GM18498 (cell line): ENCODE results near the gene PLPPR1.
"Not testable (repeated sequence)": the region's sequence is repeated elsewhere in the genome, so short reads cannot be mapped to it uniquely, and the experiment has no call there.

Source experiments
- ATAC-seq: cut with Tn5 transposase; IDR thresholded peaks from one replicate; pipeline ENCODE4 v1.9.1; 2021; ENCODE audit warnings: mild to moderate bottlenecking, moderate library complexity; ENCODE audit not compliant: unreplicated experiment

PLPPR1 gene

GRCh38 chr9:101119206-101119819 is 90.8 kb downstream of the PLPPR1 start:
- peak; percentile 92 for ATAC-seq

- no peak for ATAC-seq
Observed at GRCh38 chr9:101121836-101122399, 93.4 kb downstream of the PLPPR1 start.

- peak; percentile 88 for ATAC-seq
Observed at GRCh38 chr9:101126556-101126955, 98.0 kb downstream of the PLPPR1 start.

GRCh38 chr9:101127369-101127768 is 98.8 kb downstream of the PLPPR1 start:
- not testable (repeated sequence) for ATAC-seq

DNA sequence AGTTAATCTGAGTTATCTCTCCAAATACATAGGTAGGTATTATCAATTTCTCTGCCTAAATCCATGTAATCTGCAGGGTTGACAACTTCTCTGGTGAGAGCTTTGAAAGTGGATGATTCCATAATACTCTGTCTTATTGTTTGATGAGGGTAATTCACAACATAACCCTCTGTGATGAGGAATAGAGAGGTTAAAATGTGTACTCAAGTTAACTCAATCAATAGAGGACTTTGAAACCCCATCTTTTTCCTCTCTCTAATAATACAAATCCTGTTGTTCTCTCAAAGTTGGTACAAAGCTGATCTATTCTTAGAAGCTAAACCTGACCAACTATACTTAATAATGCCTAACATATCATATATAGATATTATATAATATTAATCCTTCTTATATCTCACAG is 100.1 kb downstream of the PLPPR1 start:
- no peak for ATAC-seq

DNA sequence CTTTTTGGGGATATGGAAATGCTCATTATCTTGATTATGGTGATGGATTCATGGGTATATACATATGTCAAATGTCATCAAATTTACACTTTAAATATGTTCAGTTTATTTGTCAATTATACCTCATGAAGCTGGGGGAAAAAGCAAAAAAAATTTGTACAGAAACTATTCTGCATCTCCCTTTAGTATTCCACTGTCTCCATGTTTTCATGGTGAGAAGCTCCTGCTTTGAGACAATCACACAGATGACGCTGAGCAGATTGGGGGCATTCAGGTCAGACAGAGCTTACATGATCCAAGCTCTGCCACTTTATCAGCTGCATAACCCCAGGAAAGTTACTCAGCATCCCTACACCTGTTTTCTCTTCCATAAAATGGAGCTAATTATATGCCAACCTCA is 101.5 kb downstream of the PLPPR1 start:
- no peak for ATAC-seq

GRCh38 chr9:101131326-101131725 is 102.8 kb downstream of the PLPPR1 start:
- ATAC-seq, result no peak

DNA sequence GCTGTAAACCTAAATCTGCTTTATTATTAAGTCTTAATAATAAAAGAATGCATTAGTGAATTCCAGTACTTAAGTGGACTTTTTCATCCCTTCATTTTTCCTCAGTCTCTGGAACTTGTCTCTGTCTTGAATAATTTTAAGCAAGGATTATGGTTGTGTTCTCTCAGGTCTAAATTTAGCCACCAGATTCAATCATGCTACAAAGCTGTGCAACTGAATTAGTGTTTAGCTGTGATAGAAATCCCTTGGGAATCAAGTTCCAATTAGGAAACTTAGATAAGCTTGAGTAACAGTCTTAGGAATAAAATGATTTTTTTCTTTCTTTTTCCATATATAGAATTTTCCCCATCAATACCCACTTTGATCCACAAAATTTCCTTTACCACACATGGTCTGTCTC is 104.3 kb downstream of the PLPPR1 start:
- no peak for ATAC-seq

DNA sequence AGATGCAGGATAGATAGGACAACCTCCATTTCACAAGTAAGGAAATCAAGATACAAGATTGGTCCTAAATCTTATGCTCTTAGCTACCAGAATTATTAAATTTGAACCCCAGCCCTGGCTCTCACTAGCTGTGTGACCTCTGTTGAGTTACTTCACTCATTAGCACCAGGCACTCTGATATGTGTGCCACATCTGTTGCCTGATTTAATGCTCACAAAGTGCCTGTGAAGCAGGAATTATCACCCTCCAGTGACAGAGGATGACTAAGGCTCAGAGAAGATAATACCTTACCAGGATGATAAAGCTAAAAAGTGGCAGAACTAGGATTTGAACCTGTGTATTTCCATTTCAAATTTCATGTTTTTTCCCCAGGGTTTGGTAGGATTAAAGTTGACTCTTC is 110.0 kb downstream of the PLPPR1 start:
- ATAC-seq, result no peak

DNA sequence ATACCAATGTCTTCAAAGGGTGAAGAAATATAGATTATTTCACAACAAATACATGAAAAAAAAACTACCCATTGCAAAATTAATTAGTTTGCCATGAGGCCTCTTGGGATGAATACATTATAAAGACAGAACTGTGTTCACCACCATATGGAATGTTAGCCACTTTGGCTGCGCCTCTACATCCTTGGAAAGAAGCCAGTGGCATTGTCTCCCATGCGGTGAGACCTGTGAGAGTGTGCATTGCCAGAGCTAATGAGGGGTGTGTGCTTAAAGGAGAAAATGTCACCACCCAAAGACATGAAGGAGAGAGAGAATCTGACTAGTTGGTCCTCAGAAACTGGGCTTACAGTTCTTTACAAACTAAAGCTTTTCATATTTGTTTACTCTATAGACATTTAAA is 110.6 kb downstream of the PLPPR1 start:
- no peak for ATAC-seq

DNA sequence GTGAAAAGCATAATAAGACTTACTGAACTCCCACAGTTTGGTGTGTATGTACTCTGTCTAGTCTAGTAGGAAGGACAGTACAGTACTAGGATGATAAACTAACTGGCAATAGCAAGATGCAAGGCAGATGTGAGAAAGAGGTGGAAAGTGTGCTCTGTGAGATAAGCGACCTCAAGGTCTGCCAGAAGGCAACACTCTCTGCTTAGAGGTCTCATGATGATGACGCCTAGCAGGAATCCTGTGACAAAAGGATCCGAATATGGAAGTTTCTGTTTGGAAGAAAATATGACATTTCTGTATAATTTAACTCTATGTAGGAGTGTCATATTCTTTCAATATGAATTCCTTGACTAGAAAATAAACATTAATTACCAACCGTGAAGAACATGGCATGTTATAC is 112.2 kb downstream of the PLPPR1 start:
- ATAC-seq, result no peak

- no peak for ATAC-seq
Observed at GRCh38 chr9:101146508-101146907, 118.0 kb downstream of the PLPPR1 start.

- ATAC-seq, result no peak
Observed at GRCh38 chr9:101148344-101148743, 119.8 kb downstream of the PLPPR1 start.

DNA sequence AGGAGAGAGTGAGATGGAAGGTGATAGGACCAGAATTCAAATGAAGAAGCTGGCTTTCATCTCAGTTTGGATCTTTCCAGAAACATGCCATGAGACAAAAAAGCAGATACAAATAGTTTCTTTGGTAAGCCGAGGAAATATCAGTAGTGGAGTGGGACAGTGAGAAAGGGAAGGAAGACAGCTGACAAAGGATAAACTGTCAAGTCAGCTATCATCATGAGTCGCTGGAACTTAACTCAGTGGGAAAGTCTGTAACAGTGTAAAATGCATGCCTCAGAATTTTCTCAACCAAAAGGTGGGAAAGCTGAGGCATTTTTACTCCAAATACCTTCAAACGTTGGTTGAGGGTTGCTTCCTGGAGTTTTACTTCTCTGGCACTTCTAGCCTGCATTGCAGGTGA is 129.8 kb downstream of the PLPPR1 start:
- ATAC-seq, result no peak

GRCh38 chr9:101162231-101162630 is 133.7 kb downstream of the PLPPR1 start:
- ATAC-seq, result no peak

- no peak for ATAC-seq
Observed at GRCh38 chr9:101165131-101165530, 136.6 kb downstream of the PLPPR1 start.

GRCh38 chr9:101167490-101168134 is 139.1 kb downstream of the PLPPR1 start:
- ATAC-seq, result no peak

- ATAC-seq, result no peak
Observed at GRCh38 chr9:101172616-101173015, 144.1 kb downstream of the PLPPR1 start.

- no peak for ATAC-seq
Observed at GRCh38 chr9:101173907-101174306, 145.4 kb downstream of the PLPPR1 start.

- ATAC-seq, result no peak
Observed at GRCh38 chr9:101176384-101176783, 147.9 kb downstream of the PLPPR1 start.

GRCh38 chr9:101184813-101185278 is 156.3 kb downstream of the PLPPR1 start:
- no peak for ATAC-seq

GRCh38 chr9:101191723-101192122 is 163.2 kb downstream of the PLPPR1 start:
- ATAC-seq, result no peak
